HepG2 (cell line): ENCODE data around the gene WDR82. TPM values are rescaled to one million over a fixed set of nuclear protein-coding genes. Genes with fewer than 3 reads are reported as not detected.

ENCODE experiments used
- FOXA1 ChIP-seq, 2 experiments: fragments of 450-650 bp in 1 of 2; sonication (generic) in 1 of 2; formaldehyde crosslinking in 1 of 2; IDR thresholded peaks; 2 replicates each; pipeline versions ENCODE4 v1.4.0 to v1.6.1; 2016 to 2020; ENCODE audit warnings: missing genetic modification reagents in 1 of 2
- FOXK2 ChIP-seq: fragments of 450-650 bp; IDR thresholded peaks from 2 replicates; pipeline ENCODE4 v1.6.1; 2016
- KMT2A ChIP-seq: sonication (generic); formaldehyde crosslinking; IDR thresholded peaks from 2 replicates; pipeline ENCODE4 v1.4.0; 2020; ENCODE audit warnings: missing genetic modification reagents
- NR2C2 ChIP-seq: sonication (generic); formaldehyde crosslinking; IDR thresholded peaks from 2 replicates; pipeline ENCODE4 v1.4.0; 2020; ENCODE audit warnings: missing genetic modification reagents, mild to moderate bottlenecking, moderate library complexity, borderline replicate concordance
- REXO4 ChIP-seq: sonication (generic); formaldehyde crosslinking; IDR thresholded peaks from 2 replicates; pipeline ENCODE4 v1.8.0; 2022; ENCODE audit warnings: missing genetic modification reagents, mild to moderate bottlenecking, borderline replicate concordance
- TBP ChIP-seq: sonication (generic); formaldehyde crosslinking; IDR thresholded peaks from 2 replicates; pipeline ENCODE4 v1.5.0; 2020; ENCODE audit warnings: missing genetic modification reagents
- XRCC5 ChIP-seq: fragments of 200-400 bp; formaldehyde crosslinking; optimal IDR thresholded peaks from 2 replicates; pipeline ENCODE3; 2017; ENCODE audit warnings: mild to moderate bottlenecking, low read length
- ZBTB43 ChIP-seq: sonication (generic); formaldehyde crosslinking; conservative IDR thresholded peaks from 2 replicates; pipeline ENCODE4 v1.4.0; 2020; ENCODE audit warnings: missing genetic modification reagents
- ZNF34 ChIP-seq: sonication (generic); formaldehyde crosslinking; IDR thresholded peaks from 2 replicates; pipeline ENCODE4 v1.4.0; 2020; ENCODE audit warnings: mild to moderate bottlenecking, missing genetic modification reagents, borderline replicate concordance
- ZNF44 ChIP-seq: sonication (generic); formaldehyde crosslinking; IDR thresholded peaks from 2 replicates; pipeline ENCODE4 v1.5.1; 2020; ENCODE audit warnings: mild to moderate bottlenecking, missing genetic modification reagents
- ZNF510 ChIP-seq: sonication (generic); formaldehyde crosslinking; IDR thresholded peaks from 2 replicates; pipeline ENCODE4 v1.4.0; 2020; ENCODE audit warnings: low read depth, mild to moderate bottlenecking, missing genetic modification reagents
- ZNF678 ChIP-seq: sonication (generic); formaldehyde crosslinking; IDR thresholded peaks from 2 replicates; pipeline ENCODE4 v1.4.0; 2020; ENCODE audit warnings: mild to moderate bottlenecking, missing genetic modification reagents
- polyA plus RNA-seq, 8 experiments: library from polyadenylated mRNA; depleted of rRNA in 3 of 8; stranded (reverse) in 7 of 8; unstranded in 1 of 8; fragments of >200 nt; fragmentation: Illumina TruSeq in 4 of 8; extraction: Trizol in 4 of 8; gene quantifications; 2 replicates each; pipeline versions ENCODE4 v1.2.1 to v1.2.3, GENCODE V29; 2011 to 2016; ENCODE audit warnings: low read depth in 4 of 8, missing spikeins in 1 of 8, mixed read lengths in 1 of 8; ENCODE audit not compliant: insufficient read depth in 1 of 8
- total RNA-seq, 5 experiments: library from RNA; depleted of rRNA; stranded (reverse); fragments of >200 nt; fragmentation: Illumina TruSeq; extraction: Trizol; gene quantifications; 2 replicates each; pipeline ENCODE4 v1.2.3, GENCODE V29; 2016; ENCODE audit warnings: low read depth in 1 of 5
- TF ChIP-seq, protein P1 (sequence below): sonication (generic); formaldehyde crosslinking; IDR thresholded peaks from 2 replicates; pipeline ENCODE4 v1.4.0; 2020; ENCODE audit warnings: missing genetic modification reagents
- TF ChIP-seq, protein P2 (sequence below): sonication (generic); formaldehyde crosslinking; IDR thresholded peaks from 2 replicates; pipeline ENCODE4 v1.5.1; 2020; ENCODE audit warnings: missing genetic modification reagents, mild to moderate bottlenecking, borderline replicate concordance
- TF ChIP-seq, protein P3 (sequence below): IDR thresholded peaks from 2 replicates; pipeline ENCODE4 v1.6.1; 2016; ENCODE audit warnings: missing compliant biosample characterization, missing genetic modification reagents, borderline replicate concordance
- TF ChIP-seq, protein P4 (sequence below): sonication (generic); formaldehyde crosslinking; IDR thresholded peaks from 2 replicates; pipeline ENCODE4 v1.4.0; 2020; ENCODE audit warnings: missing genetic modification reagents, borderline replicate concordance
- TF ChIP-seq, protein P5 (sequence below): sonication (generic); formaldehyde crosslinking; IDR thresholded peaks from 2 replicates; pipeline ENCODE4 v1.4.0; 2020; ENCODE audit warnings: missing genetic modification reagents

Gene WDR82
- total and polyA plus RNA-seq, 2 of the 13 experiments (the other 11 are each of a cell fraction or from before 2014, with no cell fraction given): 39.1 to 59.5 TPM

DNA sequence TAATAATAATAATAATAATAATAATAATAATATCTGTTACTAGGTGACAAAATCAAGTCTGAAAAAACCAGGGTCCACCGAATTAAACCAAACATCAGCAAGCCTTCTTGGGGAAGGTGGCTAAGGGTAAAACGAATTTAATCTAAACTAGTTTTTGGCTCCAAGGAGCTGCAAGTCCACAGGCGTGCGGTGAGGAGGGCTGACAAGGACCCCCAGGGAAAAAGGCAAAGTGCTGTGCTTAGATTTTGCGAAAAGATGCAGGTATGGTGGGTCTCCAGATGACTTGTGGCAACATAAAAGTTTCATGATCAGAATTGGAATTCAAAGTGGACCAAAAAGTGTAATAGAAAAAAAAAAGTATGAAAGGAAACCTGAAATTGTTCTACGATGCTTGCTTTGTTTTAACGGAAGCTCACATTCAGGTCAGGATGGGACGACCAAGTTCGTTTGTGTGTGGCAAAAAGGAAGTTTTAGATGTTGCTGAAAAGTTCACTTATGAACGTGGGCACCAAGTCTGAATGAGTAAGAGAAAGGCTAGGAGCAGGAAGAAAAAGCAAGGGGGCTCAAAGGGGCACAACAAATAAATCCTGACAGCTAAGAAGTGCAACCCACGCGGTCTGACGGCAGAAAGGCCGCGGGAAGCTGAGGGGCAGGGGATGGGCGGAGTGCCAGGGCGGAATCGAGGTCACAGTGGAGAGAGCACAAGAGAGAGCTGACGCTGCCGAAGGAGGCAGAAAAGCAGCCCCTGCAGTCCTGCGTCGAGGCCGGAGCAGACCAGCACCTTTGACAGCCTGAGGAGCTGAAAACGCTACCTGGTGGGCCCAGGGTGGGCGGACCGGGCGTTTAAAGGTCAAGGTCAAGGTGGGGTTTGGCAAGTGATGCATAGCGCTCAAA lies 1.1 kb downstream of the WDR82 start (continued):
- TF ChIP-seq ZNF44: no peak
- TF ChIP-seq NR2C2 (CRISPR knock-in tag): peak; percentile 45; the same call in 1 of the 2 replicates
- TF ChIP-seq, protein P1, sequence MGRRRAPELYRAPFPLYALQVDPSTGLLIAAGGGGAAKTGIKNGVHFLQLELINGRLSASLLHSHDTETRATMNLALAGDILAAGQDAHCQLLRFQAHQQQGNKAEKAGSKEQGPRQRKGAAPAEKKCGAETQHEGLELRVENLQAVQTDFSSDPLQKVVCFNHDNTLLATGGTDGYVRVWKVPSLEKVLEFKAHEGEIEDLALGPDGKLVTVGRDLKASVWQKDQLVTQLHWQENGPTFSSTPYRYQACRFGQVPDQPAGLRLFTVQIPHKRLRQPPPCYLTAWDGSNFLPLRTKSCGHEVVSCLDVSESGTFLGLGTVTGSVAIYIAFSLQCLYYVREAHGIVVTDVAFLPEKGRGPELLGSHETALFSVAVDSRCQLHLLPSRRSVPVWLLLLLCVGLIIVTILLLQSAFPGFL (CRISPR knock-in tag): no peak
- no peak for TF ChIP-seq XRCC5
- no peak for TF ChIP-seq FOXA1 (IDR thresholded peaks at IDR 0.05)
- TF ChIP-seq FOXA1 (CRISPR knock-in tag; IDR thresholded peaks at IDR 0.05): no peak
- TF ChIP-seq, protein P2, sequence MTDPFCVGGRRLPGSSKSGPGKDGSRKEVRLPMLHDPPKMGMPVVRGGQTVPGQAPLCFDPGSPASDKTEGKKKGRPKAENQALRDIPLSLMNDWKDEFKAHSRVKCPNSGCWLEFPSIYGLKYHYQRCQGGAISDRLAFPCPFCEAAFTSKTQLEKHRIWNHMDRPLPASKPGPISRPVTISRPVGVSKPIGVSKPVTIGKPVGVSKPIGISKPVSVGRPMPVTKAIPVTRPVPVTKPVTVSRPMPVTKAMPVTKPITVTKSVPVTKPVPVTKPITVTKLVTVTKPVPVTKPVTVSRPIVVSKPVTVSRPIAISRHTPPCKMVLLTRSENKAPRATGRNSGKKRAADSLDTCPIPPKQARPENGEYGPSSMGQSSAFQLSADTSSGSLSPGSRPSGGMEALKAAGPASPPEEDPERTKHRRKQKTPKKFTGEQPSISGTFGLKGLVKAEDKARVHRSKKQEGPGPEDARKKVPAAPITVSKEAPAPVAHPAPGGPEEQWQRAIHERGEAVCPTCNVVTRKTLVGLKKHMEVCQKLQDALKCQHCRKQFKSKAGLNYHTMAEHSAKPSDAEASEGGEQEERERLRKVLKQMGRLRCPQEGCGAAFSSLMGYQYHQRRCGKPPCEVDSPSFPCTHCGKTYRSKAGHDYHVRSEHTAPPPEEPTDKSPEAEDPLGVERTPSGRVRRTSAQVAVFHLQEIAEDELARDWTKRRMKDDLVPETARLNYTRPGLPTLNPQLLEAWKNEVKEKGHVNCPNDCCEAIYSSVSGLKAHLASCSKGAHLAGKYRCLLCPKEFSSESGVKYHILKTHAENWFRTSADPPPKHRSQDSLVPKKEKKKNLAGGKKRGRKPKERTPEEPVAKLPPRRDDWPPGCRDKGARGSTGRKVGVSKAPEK (CRISPR knock-in tag): no peak
- TF ChIP-seq KMT2A (CRISPR knock-in tag): peak; percentile 76
- TF ChIP-seq, protein P3, sequence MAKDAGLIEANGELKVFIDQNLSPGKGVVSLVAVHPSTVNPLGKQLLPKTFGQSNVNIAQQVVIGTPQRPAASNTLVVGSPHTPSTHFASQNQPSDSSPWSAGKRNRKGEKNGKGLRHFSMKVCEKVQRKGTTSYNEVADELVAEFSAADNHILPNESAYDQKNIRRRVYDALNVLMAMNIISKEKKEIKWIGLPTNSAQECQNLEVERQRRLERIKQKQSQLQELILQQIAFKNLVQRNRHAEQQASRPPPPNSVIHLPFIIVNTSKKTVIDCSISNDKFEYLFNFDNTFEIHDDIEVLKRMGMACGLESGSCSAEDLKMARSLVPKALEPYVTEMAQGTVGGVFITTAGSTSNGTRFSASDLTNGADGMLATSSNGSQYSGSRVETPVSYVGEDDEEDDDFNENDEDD (CRISPR knock-in tag): 0 out of 2 replicates have a peak, but pooled peaks have one; percentile 30
- TF ChIP-seq ZNF510 (CRISPR knock-in tag): no peak; the same call in 1 of the 2 replicates
- TF ChIP-seq REXO4 (CRISPR knock-in tag): no peak
- no peak for TF ChIP-seq FOXK2
- no peak for TF ChIP-seq TBP (CRISPR knock-in tag)
- TF ChIP-seq, protein P4, sequence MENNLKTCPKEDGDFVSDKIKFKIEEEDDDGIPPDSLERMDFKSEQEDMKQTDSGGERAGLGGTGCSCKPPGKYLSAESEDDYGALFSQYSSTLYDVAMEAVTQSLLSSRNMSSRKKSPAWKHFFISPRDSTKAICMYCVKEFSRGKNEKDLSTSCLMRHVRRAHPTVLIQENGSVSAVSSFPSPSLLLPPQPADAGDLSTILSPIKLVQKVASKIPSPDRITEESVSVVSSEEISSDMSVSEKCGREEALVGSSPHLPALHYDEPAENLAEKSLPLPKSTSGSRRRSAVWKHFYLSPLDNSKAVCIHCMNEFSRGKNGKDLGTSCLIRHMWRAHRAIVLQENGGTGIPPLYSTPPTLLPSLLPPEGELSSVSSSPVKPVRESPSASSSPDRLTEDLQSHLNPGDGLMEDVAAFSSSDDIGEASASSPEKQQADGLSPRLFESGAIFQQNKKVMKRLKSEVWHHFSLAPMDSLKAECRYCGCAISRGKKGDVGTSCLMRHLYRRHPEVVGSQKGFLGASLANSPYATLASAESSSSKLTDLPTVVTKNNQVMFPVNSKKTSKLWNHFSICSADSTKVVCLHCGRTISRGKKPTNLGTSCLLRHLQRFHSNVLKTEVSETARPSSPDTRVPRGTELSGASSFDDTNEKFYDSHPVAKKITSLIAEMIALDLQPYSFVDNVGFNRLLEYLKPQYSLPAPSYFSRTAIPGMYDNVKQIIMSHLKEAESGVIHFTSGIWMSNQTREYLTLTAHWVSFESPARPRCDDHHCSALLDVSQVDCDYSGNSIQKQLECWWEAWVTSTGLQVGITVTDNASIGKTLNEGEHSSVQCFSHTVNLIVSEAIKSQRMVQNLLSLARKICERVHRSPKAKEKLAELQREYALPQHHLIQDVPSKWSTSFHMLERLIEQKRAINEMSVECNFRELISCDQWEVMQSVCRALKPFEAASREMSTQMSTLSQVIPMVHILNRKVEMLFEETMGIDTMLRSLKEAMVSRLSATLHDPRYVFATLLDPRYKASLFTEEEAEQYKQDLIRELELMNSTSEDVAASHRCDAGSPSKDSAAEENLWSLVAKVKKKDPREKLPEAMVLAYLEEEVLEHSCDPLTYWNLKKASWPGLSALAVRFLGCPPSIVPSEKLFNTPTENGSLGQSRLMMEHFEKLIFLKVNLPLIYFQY (CRISPR knock-in tag): no peak
- TF ChIP-seq ZNF678 (CRISPR knock-in tag): no peak
- TF ChIP-seq ZNF34 (CRISPR knock-in tag): no peak
- TF ChIP-seq ZBTB43 (CRISPR knock-in tag): no peak
- TF ChIP-seq, protein P5, sequence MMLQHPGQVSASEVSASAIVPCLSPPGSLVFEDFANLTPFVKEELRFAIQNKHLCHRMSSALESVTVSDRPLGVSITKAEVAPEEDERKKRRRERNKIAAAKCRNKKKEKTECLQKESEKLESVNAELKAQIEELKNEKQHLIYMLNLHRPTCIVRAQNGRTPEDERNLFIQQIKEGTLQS (CRISPR knock-in tag): no peak
